ENCODE measurements around the gene CACTIN.

DNA sequence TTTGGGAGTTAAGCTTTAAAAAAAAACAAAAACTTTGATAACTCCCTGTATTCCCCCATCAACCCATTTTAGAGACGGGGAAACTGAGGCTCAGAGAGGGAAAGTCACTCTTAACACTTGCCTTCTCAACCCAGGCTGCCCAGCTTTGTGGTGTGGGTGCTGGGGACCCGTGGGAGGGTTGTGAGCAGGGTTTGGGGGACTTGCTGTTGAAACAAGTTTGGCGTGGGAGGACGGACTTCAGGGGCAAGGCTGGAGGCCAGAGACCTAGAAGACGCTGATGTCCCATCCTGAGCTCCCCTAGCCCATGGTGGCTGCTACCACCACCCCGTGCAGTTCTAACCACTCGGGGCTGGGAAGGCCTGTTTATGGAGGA lies 747 bp upstream of the CACTIN start:
- no peak for TF ChIP-seq CTCF (IDR thresholded peaks at IDR 0.05)
- no peak for TF ChIP-seq POLR2A (IDR thresholded peaks at IDR 0.05)

Measured in uterus (tissue), 2 donors.